ENCODE results near the gene SLC9A9.

The SLC9A9 gene

DNA sequence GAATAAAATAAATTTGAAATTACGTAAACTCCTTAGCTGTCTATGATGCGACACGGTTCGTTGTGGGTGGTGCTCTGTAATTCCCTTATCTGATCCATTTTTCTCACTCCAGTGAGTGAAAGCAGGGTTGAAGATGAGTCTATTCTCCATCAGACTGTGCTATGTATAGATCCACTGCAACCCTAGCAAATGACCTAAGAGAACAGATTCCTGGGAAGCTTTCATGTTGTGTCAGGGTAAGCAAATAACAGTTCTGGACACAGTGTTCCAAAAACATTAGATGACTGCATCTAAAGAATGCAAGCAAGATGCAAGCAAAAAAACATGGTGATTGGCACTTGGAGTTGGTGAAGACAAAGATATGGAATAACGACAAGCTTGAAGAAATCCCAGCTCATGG lies 239.3 kb downstream of the SLC9A9 start (continued):
- TF ChIP-seq, protein P1, sequence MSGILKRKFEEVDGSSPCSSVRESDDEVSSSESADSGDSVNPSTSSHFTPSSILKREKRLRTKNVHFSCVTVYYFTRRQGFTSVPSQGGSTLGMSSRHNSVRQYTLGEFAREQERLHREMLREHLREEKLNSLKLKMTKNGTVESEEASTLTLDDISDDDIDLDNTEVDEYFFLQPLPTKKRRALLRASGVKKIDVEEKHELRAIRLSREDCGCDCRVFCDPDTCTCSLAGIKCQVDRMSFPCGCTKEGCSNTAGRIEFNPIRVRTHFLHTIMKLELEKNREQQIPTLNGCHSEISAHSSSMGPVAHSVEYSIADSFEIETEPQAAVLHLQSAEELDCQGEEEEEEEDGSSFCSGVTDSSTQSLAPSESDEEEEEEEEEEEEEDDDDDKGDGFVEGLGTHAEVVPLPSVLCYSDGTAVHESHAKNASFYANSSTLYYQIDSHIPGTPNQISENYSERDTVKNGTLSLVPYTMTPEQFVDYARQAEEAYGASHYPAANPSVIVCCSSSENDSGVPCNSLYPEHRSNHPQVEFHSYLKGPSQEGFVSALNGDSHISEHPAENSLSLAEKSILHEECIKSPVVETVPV (CRISPR knock-in tag; IDR thresholded peaks at IDR 0.05) = no peak
- TF ChIP-seq TOX (CRISPR knock-in tag; IDR thresholded peaks at IDR 0.05; ENCODE audit: borderline replicate concordance) (no peak), TCF4 (CRISPR knock-in tag; IDR thresholded peaks at IDR 0.05; ENCODE audit: borderline replicate concordance) (no peak), CSDC2 (CRISPR knock-in tag; IDR thresholded peaks at IDR 0.05) (no peak)

DNA sequence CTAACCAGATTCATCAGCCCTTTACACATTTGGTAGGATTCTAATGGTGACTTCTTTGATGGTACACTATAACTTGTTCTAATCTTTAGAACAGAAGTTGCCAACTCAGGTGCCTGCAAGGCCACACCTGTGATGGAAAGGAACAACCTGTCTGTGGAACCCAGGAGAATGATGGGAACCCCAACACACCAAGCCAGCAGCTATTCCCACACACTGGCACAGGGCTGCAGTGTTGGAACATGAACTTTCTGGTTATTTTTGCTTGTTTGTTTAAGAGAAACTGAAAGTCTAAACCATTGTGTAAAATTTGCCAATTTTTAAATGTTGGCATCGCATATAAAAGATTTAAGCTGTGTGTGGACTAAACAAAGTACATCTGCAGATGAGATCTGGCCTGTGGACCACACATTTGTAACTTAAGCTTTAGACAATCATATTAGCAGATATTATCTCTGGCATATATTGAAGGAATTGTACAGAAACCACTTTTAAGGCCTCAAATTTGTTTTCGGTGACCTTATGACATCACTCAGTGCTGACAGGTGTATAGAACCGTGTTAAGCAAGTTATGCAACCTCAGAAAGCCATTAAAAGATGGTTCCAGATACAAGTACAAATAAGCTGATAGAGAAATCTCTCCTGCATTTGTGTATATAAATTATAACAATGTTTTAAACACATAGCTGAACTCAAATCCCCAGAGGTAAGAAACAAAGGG lies 242.9 kb downstream of the SLC9A9 start:
- no peak for ATAC-seq
- TF ChIP-seq, protein P2, sequence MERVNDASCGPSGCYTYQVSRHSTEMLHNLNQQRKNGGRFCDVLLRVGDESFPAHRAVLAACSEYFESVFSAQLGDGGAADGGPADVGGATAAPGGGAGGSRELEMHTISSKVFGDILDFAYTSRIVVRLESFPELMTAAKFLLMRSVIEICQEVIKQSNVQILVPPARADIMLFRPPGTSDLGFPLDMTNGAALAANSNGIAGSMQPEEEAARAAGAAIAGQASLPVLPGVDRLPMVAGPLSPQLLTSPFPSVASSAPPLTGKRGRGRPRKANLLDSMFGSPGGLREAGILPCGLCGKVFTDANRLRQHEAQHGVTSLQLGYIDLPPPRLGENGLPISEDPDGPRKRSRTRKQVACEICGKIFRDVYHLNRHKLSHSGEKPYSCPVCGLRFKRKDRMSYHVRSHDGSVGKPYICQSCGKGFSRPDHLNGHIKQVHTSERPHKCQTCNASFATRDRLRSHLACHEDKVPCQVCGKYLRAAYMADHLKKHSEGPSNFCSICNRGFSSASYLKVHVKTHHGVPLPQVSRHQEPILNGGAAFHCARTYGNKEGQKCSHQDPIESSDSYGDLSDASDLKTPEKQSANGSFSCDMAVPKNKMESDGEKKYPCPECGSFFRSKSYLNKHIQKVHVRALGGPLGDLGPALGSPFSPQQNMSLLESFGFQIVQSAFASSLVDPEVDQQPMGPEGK (CRISPR knock-in tag; IDR thresholded peaks at IDR 0.05; ENCODE audit: borderline replicate concordance) = no peak
- TF ChIP-seq, protein P3, sequence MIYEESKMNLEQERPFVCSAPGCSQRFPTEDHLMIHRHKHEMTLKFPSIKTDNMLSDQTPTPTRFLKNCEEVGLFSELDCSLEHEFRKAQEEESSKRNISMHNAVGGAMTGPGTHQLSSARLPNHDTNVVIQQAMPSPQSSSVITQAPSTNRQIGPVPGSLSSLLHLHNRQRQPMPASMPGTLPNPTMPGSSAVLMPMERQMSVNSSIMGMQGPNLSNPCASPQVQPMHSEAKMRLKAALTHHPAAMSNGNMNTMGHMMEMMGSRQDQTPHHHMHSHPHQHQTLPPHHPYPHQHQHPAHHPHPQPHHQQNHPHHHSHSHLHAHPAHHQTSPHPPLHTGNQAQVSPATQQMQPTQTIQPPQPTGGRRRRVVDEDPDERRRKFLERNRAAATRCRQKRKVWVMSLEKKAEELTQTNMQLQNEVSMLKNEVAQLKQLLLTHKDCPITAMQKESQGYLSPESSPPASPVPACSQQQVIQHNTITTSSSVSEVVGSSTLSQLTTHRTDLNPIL (CRISPR knock-in tag; IDR thresholded peaks at IDR 0.05; ENCODE audit: low read depth) = no peak
- TF ChIP-seq, protein P4, sequence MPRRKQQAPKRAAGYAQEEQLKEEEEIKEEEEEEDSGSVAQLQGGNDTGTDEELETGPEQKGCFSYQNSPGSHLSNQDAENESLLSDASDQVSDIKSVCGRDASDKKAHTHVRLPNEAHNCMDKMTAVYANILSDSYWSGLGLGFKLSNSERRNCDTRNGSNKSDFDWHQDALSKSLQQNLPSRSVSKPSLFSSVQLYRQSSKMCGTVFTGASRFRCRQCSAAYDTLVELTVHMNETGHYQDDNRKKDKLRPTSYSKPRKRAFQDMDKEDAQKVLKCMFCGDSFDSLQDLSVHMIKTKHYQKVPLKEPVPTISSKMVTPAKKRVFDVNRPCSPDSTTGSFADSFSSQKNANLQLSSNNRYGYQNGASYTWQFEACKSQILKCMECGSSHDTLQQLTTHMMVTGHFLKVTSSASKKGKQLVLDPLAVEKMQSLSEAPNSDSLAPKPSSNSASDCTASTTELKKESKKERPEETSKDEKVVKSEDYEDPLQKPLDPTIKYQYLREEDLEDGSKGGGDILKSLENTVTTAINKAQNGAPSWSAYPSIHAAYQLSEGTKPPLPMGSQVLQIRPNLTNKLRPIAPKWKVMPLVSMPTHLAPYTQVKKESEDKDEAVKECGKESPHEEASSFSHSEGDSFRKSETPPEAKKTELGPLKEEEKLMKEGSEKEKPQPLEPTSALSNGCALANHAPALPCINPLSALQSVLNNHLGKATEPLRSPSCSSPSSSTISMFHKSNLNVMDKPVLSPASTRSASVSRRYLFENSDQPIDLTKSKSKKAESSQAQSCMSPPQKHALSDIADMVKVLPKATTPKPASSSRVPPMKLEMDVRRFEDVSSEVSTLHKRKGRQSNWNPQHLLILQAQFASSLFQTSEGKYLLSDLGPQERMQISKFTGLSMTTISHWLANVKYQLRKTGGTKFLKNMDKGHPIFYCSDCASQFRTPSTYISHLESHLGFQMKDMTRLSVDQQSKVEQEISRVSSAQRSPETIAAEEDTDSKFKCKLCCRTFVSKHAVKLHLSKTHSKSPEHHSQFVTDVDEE (CRISPR knock-in tag; IDR thresholded peaks at IDR 0.05) = no peak
- no peak for TF ChIP-seq ZC3H10 (CRISPR knock-in tag; IDR thresholded peaks at IDR 0.05)
- no peak for TF ChIP-seq ZFP3 (CRISPR knock-in tag; IDR thresholded peaks at IDR 0.05)
- no peak for TF ChIP-seq ZNF565 (CRISPR knock-in tag; conservative IDR thresholded peaks at IDR 0.05; ENCODE audit: low read depth)
- no peak for TF ChIP-seq TCF4 (CRISPR knock-in tag; IDR thresholded peaks at IDR 0.05; ENCODE audit: borderline replicate concordance)
- TF ChIP-seq ISL1 (CRISPR knock-in tag; IDR thresholded peaks at IDR 0.05) = no peak
- no peak for TF ChIP-seq SNAI2 (CRISPR knock-in tag; IDR thresholded peaks at IDR 0.05)
- no peak for TF ChIP-seq ARNTL (CRISPR knock-in tag; IDR thresholded peaks at IDR 0.05; ENCODE audit: borderline replicate concordance, low read depth)
- TF ChIP-seq ZNF8 (CRISPR knock-in tag; IDR thresholded peaks at IDR 0.05) = no peak

DNA sequence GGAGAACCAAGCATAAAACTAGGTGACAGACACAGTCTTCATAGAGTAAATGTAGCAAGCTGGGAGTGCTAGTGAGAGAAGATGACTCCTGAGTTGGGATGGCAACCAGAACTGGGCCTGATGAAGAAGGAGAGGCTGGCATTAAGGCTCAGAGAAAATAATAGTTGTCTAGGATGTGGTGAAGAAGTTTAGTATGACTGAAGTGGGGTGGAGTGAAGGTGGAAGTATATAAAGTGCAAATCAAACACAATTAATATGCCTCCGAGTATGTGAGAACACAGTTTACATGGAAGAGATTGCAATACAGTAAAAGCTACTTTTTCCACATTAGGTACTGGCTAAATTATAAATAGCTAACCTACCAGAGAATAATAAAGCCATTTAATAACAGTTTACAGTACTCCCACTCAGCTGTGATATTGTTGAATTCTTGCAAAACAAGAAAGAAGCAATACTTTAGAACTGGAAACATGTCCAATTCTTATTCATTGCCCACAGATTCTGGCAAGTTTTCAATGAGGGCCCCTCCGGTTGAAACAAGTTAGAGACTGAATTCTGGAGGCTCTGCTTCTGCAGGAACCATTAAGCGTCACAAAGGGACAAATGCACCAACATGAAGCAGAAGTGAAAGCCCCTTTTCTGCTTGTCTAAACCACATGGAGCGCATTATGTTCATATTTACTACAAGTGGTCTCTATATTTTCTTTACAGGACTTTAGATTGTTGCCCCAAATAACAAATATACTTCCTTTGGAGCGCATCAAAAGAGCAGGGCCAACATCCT lies 243.7 kb downstream of the SLC9A9 start:
- TF ChIP-seq PPARA (CRISPR knock-in tag; IDR thresholded peaks at IDR 0.05; ENCODE audit: borderline replicate concordance) (no peak), SNAI2 (CRISPR knock-in tag; IDR thresholded peaks at IDR 0.05) (no peak), ZNF565 (CRISPR knock-in tag; conservative IDR thresholded peaks at IDR 0.05; ENCODE audit: low read depth) (no peak), ISL1 (CRISPR knock-in tag; IDR thresholded peaks at IDR 0.05) (no peak), ARNTL (CRISPR knock-in tag; IDR thresholded peaks at IDR 0.05; ENCODE audit: borderline replicate concordance, low read depth) (no peak), ZFP30 (CRISPR knock-in tag; IDR thresholded peaks at IDR 0.05) (no peak)
- TF ChIP-seq, protein P3 (CRISPR knock-in tag; IDR thresholded peaks at IDR 0.05; ENCODE audit: low read depth) = no peak
- TF ChIP-seq, protein P2 (CRISPR knock-in tag; IDR thresholded peaks at IDR 0.05; ENCODE audit: borderline replicate concordance) = no peak
- ATAC-seq = no peak
